Gastroesophageal sphincter (tissue), 4 donors: ENCODE data around the gene TAF3. TPM values are rescaled to one million over a fixed set of nuclear protein-coding genes. Genes with fewer than 3 reads are reported as not detected.

Source experiments
- ATAC-seq: fragments of 150-250 bp; one replicate; pipeline ENCODE4 v1.9.1; 2016; ENCODE audit warnings: mild to moderate bottlenecking, moderate library complexity
- H3K27ac ChIP-seq, 4 donors: fragments of 200-600 bp; sonication (generic) in 3 of 4; 1 replicate in 3 of 4; 2 replicates in 1 of 4; pipeline ENCODE4 v1.5.1; 2016 to 2019
- H3K27me3 ChIP-seq: fragments of 200-600 bp; sonication (generic); one replicate; pipeline ENCODE4 v1.5.1; 2019
- H3K36me3 ChIP-seq, 2 donors: fragments of 200-600 bp; sonication (generic); one replicate each; pipeline ENCODE4 v1.5.1; 2019; ENCODE audit warnings: control low read depth in 1 of 2
- H3K4me1 ChIP-seq, 3 donors: fragments of 200-600 bp; sonication (generic); 1 replicate in 2 of 3; 2 replicates in 1 of 3; pipeline ENCODE4 v1.5.1; 2016 to 2019; ENCODE audit warnings: control low read depth in 2 of 3
- H3K4me3 ChIP-seq, 2 donors: fragments of 200-600 bp; sonication (generic); one replicate each; pipeline ENCODE4 v1.5.1; 2019; ENCODE audit warnings: mild to moderate bottlenecking in 1 of 2, moderate library complexity in 1 of 2
- H3K9me3 ChIP-seq, 3 donors: fragments of 200-600 bp; sonication (generic); one replicate each; pipeline ENCODE4 v1.5.1; 2017 to 2019; ENCODE audit warnings: control low read depth in 2 of 3
- EP300 ChIP-seq: sonication (generic); formaldehyde crosslinking; IDR thresholded peaks from one replicate; pipeline ENCODE4 v1.6.1; 2017; ENCODE audit warnings: antibody characterized with exemption, mild to moderate bottlenecking
- POLR2A ChIP-seq, 2 donors: fragments of 450-650 bp; IDR thresholded peaks; one replicate each; pipeline ENCODE4 v1.6.1; 2017; ENCODE audit warnings: antibody characterized with exemption in 2 of 2, mild to moderate bottlenecking in 2 of 2, moderate library complexity in 1 of 2
- POLR2AphosphoS5 ChIP-seq: sonication (generic); formaldehyde crosslinking; IDR thresholded peaks from one replicate; pipeline ENCODE4 v1.6.1; 2017; ENCODE audit warnings: antibody characterized with exemption
- WGBS, 2 donors: methylation state at CpG; one replicate each; pipeline ENCODE4 v1.1.5; 2018; ENCODE audit warnings: low coverage in 1 of 2; 5-methylcytosine and 5-hydroxymethylcytosine counted together
- total RNA-seq, 4 donors: library from RNA; depleted of rRNA; stranded (reverse); fragments of >200 nt; gene quantifications; one replicate each; pipeline ENCODE4 v1.1.0, GENCODE V29; 2016
- TF ChIP-seq, protein P1 (sequence below), 4 experiments: fragments of 200-600 bp in 2 of 4; fragments of 450-650 bp in 2 of 4; sonication (generic) in 1 of 4; IDR thresholded peaks; one replicate each; pipeline ENCODE4 v1.5.1; 2017 to 2019; ENCODE audit warnings: antibody characterized with exemption in 4 of 4, mild to moderate bottlenecking in 2 of 4, moderate library complexity in 2 of 4

TAF3 gene
- total RNA-seq, 4 donors from 2014 or later, result 5.7 to 11.8 (median 8.8) TPM

DNA sequence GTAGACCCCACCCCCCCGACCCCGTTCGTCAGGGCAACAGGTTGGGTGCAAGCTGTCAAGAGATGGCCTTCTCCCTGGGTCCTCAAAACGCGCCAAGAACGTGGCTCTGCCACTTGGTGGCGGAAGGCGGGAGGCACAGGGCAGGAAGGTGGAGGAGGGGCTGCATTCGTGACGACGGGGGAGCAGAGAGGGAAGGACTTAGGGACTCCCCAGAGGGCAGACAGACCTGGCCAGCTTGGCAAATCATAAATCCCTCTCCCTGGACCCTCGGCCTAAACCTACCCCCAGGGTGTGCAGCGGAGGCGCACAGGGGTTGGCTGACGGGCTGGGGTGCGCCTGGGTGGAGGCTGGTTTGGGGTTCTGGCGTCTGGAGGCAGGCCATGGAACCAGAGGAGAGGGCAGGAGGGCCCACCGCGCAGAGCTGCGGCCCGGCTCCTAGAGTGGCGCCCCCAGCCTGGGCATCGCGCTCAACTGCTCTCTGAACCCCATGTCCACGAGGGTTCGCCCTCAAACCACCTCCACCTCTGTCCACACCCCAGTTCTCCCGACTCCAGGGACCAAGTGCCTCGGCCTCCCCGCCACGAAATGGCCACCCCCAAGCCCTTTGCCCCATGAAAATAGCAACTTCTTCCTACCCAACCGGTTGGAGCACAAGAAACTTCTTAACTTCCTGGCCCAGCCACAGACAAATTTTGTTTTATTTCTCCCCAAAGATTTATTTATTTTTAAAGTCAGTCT, 225.4 kb downstream of the TAF3 start:
- Histone ChIP-seq H3K4me3 (no peak overlapping the region), H3K9me3 (no peaks in the 10 kb centered on the region), H3K36me3 (no peaks in the 10 kb centered on the region), H3K27ac (no peak overlapping the region), H3K27me3 (peaks cover 100% of the 10 kb centered on the region), H3K4me1 (peaks cover 0 to 42% (median 28%) of the 10 kb centered on the region in 3 donors)
- 6 to 11% methylated on average over 2 to 6 of the region's 31 CpGs for WGBS, 2 donors
- no peak for ATAC-seq
- TF ChIP-seq POLR2A (IDR thresholded peaks at IDR 0.05) (no peak), EP300 (no peak)
- TF ChIP-seq, protein P1, sequence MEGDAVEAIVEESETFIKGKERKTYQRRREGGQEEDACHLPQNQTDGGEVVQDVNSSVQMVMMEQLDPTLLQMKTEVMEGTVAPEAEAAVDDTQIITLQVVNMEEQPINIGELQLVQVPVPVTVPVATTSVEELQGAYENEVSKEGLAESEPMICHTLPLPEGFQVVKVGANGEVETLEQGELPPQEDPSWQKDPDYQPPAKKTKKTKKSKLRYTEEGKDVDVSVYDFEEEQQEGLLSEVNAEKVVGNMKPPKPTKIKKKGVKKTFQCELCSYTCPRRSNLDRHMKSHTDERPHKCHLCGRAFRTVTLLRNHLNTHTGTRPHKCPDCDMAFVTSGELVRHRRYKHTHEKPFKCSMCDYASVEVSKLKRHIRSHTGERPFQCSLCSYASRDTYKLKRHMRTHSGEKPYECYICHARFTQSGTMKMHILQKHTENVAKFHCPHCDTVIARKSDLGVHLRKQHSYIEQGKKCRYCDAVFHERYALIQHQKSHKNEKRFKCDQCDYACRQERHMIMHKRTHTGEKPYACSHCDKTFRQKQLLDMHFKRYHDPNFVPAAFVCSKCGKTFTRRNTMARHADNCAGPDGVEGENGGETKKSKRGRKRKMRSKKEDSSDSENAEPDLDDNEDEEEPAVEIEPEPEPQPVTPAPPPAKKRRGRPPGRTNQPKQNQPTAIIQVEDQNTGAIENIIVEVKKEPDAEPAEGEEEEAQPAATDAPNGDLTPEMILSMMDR (IDR thresholded peaks at IDR 0.05), result no peak

DNA sequence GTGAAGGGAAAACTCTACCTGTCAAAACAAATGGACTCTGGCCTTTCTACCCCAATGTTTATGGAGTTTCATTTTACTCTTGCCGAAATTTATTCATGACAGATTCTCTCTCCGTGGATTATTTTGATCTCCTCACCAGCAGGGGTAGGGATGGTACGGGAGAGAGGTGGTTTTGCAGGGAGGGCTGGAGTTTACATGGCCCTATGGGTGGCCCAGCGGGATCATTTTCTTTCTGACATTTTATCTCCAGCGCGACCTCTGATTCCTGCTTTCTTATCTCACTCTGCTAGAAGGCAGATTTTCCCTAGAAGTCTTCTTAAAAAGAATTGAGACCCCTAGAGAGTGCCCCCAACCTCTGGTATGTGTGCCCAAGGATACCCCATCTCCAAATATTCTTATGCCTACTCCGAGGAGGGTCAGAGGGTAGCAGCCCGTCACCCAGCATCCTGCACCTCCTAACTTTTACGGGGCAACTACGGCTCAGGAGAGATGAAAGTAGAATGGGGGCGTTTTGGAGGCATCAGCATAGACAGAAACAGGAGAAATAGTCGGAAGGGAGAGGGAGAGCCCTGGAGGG, 226.1 kb downstream of the TAF3 start:
- H3K9me3 ChIP-seq, result no peaks in the 10 kb centered on the region
- H3K36me3 ChIP-seq, result no peaks in the 10 kb centered on the region
- no peak overlapping the region for H3K27ac ChIP-seq
- no peak for ATAC-seq
- peak overlapping the region in 1 of 2 donors; percentile 28 for H3K4me3 ChIP-seq
- TF ChIP-seq, protein P1 (IDR thresholded peaks at IDR 0.05), result no peak
- TF ChIP-seq EP300 (no peak), POLR2AphosphoS5 (no peak), POLR2A (IDR thresholded peaks at IDR 0.05) (no peak)
- H3K27me3 ChIP-seq, result peaks cover 100% of the 10 kb centered on the region
- peaks cover 0 to 49% (median 29%) of the 10 kb centered on the region in 3 donors for H3K4me1 ChIP-seq
- WGBS, 2 donors, result 3 to 5% methylated on average over 9 to 12 of the region's 12 CpGs

DNA sequence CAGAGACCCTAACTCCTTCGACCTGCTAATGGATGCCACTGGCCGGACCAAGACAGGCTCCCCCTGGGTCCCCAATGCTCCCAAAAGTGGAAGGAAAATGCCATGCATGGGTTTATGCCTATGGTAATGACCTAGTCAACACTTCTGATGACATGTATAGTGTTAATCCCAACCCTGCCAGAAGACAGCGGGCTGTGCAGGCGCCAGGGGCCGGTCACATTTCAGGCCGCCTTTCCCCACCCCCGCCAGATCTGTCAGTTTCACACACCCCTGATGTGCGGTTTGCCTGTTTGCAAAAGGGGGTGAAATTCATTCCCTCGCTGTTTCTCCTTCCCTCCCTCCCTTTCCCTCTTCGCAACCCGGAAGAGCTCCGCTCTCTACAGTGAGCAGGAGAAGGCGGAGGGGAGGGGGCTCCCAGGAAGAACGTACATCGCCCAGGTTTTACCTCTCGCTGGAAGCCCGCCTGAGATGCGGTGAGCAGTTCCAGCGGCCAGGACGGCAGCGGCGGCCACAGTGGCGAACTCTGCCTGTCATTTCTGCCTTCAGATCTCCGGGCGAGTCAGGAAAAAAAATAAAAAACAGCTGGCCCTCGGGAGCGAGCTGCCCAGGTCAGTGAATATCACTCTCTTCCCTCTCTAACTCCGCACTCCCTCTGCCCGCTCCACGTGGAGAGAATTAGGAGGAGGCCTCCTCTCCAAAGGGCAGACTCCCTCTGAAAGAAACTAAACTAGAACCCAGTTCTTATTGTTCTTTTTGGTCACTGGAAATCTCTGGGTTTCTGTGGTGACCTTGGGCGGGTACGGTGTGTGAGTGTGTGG, 226.8 kb downstream of the TAF3 start:
- peak overlapping the region in 1 of 2 donors; percentile 28 for H3K4me3 ChIP-seq
- H3K4me1 ChIP-seq, result peaks cover 0 to 56% (median 36%) of the 10 kb centered on the region in 3 donors
- no peak overlapping the region for H3K27ac ChIP-seq
- no peak for ATAC-seq
- peaks cover 100% of the 10 kb centered on the region for H3K27me3 ChIP-seq
- WGBS, 2 donors, result 4 to 8% methylated on average over 9 to 14 of the region's 32 CpGs
- no peak for TF ChIP-seq POLR2AphosphoS5
- no peak for TF ChIP-seq POLR2A (IDR thresholded peaks at IDR 0.05)
- TF ChIP-seq, protein P1 (IDR thresholded peaks at IDR 0.05), result no peak
- no peaks in the 10 kb centered on the region for H3K9me3 ChIP-seq
- H3K36me3 ChIP-seq, result no peaks in the 10 kb centered on the region

DNA sequence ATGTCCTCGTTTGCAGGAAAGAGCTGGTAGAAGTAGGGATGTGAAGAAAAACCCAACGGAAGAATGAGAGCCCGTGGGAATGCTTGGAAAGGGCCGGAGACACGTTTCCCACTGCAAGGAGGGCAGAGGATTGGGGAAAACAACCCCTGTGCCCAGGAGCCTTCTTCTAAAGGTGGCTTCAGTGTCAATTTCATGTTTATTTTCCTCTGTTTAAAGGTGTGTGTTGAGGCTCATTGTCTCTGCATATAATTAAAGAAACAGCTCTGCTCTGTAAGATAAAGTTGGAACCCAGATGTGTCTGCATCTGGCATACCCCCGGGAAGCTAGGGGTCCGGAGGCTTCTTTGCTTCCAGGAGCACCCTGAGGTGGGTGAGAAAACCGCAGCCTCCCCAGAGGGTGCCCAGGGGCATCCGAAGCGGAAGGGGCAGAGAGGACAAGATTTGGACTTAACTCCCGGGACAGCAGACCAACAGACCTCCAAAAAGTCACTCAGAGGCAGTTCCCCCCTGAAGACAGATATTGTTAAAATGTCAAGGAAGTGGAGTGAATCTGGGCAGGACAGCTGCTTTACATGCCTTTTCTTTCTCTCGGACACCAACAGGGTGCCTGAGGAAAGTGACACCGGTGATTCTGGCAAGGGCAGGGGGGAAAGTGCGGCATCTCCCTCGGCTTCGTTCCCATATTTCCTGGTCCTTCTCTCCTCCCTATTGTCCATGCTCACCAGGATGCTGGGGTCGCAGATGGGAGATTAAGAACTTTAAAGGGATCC, 227.6 kb downstream of the TAF3 start:
- TF ChIP-seq POLR2A (IDR thresholded peaks at IDR 0.05), result no peak
- TF ChIP-seq, protein P1 (IDR thresholded peaks at IDR 0.05), result no peak
- no peak overlapping the region for H3K27ac ChIP-seq
- H3K27me3 ChIP-seq, result peaks cover 100% of the 10 kb centered on the region
- ATAC-seq, result no peak
- no peaks in the 10 kb centered on the region for H3K36me3 ChIP-seq
- no peaks in the 10 kb centered on the region for H3K9me3 ChIP-seq
- H3K4me1 ChIP-seq, result peaks cover 0 to 64% (median 43%) of the 10 kb centered on the region in 3 donors
- 0 to 5% methylated on average over 1 to 14 of the region's 17 CpGs for WGBS, 2 donors
- H3K4me3 ChIP-seq, result no peak overlapping the region
